HG02571 (cell line): ENCODE measurements around the gene NEK11.
A peak's percentile ranks its signal among the peaks of the same experiment; 100 is the strongest.
"Not testable (repeated sequence)": the region's sequence is repeated elsewhere in the genome, so short reads cannot be mapped to it uniquely, and the experiment has no call there.

Experiments used
- ATAC-seq: cut with Tn5 transposase; IDR thresholded peaks from one replicate; pipeline ENCODE4 v1.9.1; 2021; ENCODE audit warnings: mild to moderate bottlenecking, moderate library complexity; ENCODE audit not compliant: unreplicated experiment

Gene NEK11

DNA sequence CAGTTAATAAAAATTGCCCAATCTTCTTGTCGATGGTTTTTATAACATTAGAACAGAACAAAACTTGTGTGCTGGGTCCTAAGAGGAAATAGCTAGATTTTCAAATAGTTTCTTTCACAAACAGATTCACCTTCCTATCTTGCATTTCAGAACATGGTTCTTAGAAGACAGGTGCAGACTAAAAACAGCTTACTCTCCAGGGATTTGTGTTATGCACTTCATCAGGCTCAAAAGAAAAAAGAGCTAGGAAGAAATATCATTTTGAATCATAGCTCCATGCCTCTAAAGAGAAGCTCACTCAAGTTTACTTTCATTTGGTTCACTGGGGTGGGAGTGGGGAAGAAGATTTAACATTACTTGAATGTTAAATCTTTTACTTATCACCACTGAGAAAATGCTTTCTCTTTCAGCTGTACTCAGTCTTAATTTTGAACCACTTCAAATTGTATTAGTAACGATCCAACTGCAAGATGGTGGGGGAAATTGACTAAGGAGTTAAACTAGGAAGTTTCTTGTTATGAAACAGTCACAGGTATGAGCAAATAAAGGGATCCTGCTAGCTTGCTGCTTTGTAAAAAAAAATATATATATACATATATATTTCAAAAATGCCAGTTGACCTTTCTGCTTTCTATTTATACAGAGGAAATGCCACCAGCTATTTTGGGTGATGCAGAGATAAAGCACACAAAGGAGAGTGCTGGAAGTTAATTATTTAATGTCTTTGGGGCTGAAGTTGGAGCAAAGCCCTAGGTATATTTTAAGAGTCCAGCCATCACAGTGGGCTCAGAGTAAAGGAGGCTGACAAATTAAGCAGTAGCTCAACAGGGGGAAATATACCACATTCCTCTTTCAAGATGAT is 326.6 kb downstream of the NEK11 start:
- no peak for ATAC-seq

DNA sequence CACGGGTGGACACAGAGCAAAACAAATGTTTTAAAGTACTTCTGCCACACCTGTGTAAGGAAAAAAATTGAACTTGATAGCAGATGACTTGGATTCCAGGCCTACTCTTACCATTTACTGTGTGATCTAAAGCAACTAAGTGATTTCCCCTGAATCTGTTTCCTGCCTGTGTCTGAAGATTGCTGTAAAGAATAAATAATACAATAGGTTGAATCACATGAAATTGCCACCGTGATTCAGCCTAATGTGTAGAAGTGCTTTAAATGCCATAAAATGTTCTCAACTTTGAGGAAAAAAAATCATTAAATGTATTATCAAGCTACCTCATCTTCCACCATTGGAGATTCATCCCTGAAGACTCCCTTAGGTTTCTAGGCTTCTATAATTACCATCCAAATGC is 327.3 kb downstream of the NEK11 start:
- no peak for ATAC-seq

DNA sequence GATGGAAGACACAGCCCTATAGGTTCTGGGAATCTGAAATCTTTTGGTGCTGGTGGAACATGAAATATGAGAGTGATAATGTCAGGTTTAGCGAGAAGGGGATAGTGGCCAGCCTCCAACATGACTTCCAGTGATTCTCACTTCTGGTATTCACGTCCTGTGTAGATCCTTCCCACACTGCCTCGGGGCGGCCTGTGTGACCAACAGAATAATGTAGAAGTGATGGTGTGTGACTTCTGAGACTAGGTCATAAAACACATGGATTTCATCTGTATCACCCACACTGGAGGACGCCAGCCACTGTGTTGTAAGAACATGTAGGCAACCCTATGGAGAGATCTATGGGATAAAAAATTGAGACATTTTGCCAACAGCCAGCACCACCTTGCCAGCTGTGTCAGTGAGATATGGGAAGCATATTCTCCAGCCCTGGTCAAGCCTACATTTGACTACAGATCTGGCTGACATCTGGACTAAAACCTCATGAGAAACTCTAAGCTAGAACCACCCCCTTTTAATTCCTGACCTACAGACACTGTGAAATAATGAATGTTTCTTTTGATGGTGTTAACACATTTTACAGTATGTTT is 329.4 kb downstream of the NEK11 start:
- no peak for ATAC-seq

DNA sequence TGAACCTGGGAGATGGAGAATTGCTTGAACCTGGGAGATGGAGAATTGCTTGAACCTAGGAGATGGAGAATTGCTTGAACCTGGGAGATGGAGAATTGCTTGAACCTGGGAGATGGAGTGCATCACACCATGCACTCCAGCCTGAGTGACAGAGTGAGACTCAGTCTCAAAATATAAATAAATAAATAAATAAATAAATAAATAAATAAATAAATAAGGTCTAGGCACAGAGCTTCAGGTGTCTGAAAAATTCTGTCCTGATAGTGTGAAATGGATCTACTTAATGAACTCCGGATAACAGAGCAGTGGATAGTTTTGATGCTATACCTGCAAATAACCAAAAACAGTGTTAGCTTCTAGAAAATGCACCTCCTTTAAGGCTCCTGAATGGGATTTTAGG is 330.6 kb downstream of the NEK11 start:
- no peak for ATAC-seq

DNA sequence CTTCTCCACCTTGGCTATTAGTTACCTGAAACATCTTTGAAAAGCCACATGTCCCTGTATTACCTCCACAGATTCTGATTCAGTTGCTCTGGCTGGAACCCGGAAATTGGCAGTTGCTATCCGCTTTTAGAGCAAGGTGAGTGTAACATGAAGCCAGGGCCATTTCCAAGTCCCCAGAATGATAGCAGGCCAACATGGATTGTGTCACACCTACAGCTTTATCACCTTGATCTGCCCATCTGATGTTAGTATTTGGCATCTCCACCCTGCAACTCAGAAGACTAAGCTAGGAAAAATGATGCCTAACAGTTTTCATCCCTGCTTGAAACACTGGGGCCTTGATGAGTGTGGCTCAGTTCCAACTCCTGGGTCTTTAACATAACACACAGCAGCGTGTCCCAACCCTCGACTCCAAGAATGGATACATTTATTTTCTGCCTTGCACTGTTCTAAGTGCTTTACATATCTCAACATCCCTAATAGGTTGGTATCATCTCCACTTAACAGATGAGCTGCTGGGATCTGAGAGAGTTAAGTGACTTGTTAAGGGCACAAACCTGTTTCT is 333.6 kb downstream of the NEK11 start:
- ATAC-seq: no peak

DNA sequence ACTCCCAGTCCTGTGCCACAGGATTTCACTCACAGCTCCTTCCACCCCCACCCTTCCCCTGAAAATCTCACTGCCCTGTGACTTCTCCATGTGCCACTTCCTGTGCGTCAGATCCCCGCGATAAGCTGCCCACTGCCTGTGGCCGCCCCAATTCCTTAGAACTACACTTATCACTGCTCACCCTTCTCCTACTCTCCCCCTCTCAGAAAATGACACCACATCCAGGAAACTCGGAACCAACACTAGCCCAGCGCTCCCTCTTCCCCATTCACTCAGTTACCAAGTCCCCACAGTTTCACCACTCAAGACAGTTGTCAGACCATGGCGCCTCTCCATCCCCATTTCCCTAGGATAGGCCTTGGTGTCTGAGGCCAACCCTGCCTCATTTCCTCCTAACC is 334.4 kb downstream of the NEK11 start:
- ATAC-seq: not testable (repeated sequence)

DNA sequence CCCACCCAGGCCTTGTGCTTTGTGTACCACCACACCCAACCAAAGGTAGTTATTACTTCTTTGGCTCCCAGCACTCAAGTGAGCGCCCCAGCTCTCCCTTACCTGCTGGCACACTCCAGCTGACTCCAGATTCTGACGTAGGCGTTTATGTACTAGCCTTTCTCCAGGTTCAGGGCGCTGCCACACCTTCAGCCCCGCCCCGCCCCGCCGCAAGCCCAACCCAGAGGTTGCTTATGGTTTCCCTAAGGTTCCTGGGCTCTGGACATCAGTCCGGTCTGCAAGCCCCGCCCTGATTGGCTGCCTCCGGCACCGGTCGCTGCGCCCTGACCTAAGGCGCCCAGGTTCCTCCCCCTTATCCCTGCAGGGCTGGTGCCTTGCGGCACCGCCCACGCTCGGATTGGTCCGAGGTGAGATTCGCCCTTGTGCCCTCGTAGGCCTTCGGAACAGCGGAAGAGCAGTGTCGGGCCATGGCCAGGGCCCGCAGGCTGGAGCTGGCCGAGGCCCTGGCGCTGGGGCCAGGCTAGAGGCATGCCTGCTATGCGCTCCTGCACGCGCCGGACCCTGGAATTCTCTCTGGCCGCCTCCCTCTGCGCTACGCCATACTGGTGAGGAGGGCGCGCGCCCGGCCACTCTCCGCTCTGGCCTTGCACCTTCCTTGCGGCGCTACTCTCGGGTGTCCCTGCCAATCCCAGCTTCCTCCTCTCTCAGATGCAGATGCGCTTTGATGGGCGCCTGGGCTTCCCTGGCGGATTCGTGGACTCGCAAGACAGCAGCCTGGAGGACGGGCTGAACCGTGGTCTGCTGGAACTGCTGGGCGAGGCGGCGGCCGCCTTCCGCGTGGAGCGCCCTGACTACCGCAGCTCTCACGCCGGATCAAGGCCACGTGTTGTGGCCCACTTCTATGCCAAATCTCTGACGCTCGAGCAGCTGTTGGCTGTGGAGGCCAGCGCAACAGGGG is 335.1 kb downstream of the NEK11 start:
- ATAC-seq: peak; percentile 96

DNA sequence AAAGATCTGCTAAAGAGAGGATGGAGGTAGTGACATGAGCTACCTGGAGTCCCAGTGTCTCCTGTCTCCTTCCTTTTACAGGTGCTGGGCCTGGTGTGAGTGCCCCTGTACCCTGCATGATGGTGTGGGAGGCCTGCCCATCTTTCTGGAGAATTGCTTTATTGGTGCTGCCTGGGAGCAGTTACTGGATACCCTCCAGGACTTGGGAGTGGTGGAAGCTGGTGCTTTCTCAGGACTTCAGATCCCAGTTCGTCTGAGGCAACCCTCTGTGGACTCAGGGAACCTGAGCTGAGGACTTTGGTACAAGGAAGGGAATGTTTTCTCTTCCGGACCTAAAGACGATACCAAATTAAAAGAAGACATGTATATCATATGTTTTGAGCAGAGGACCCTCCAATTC is 336.6 kb downstream of the NEK11 start:
- no peak for ATAC-seq

DNA sequence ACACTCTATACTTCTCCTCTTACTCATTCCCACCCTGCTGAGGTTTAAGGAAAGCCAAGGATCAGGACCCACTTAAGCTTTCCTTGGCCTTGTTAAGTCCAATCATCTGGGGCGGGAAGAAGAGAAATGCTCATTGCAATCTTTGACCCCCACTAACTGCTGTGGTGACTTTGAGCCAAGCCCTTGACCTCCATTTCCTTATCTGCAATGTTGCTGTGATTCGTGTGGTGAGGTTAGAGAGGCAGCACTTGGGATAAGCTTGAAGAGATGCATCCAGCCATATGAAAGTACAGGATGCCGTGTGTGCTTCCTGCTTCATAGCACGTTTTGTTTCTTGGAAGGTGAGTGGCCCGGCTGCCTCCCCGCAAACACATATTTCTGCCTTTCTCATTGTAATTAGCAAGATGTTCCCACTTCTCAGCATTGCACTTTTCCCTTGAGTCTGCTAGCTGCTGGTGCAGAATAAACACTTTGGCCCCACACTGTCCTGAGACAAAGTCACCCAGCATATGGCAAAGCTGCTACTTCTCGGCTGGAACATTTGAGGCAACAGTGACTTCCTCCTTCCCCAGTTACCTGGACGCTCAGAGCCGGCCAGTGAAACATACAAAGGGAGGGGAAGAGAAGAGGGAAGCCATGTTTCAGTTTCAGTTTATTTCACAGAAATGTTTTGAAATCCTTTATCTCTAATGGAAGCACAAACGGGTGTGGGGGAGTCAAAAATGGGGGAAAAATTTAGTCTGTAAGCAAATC is 344.4 kb downstream of the NEK11 start:
- ATAC-seq: no peak

DNA sequence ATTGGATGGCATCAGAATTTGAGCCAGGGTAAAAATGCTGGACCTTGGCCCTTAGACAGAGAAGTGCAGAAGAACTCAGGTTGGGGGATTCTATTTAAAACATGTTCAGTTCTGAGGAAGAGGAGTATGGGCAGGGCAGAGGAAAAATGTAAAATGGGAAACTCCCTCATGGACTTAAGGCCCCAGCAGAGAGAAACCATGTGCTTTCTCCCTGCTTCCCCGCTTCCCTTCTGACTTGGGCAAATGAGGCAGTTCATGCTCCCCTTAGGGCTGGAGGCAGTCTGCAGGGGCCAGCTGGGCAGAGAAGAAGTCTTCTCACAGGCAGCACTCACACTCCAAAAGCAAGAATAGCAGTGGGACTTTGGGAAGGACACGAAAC is 345.0 kb downstream of the NEK11 start:
- no peak for ATAC-seq

DNA sequence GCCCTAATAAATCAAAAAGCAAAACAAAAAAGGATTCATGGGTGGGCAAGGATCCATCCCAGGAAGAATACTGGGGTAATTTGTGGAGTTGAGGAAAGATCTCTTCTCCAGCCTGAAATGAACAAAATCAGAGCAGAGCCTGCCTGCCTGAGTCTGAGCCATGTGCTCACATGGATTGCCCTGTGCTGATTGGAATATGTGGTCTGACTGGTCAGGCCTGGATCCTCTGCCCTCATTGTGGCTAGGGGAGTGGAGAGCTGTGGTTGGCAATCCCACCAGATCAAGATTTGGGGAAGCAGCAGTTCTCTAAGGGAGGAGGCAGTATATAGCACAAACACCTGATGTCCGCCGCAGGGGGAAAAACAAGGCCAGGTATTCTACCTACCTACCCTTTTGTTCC is 348.1 kb downstream of the NEK11 start:
- no peak for ATAC-seq

DNA sequence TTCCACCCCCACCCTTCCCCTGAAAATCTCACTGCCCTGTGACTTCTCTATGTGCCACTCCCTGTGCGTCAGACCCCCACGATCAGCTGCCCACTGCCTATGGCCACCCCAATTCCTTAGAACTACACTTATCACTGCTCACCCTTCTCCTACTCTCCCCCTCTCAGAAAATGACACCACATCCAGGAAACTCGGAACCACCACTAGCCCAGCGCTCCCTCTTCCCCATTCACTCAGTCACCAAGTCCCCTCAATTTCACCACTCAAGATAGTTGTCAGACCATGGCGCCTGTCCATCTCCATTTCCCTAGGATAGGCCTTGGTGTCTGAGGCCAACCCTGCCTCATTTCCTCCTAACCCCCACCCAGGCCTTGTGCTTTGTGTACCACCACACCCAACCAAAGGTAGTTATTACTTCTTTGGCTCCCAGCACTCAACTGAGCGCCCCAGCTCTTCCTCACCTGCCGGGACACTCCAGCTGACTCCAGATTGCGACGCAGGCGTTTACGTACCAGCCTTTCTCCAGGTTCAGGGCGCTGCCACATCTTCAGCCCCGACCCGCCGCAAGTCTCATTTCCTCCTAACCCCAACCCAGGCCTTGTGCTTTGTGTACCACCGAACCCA is 354.3 kb downstream of the NEK11 start:
- ATAC-seq: not testable (repeated sequence)

DNA sequence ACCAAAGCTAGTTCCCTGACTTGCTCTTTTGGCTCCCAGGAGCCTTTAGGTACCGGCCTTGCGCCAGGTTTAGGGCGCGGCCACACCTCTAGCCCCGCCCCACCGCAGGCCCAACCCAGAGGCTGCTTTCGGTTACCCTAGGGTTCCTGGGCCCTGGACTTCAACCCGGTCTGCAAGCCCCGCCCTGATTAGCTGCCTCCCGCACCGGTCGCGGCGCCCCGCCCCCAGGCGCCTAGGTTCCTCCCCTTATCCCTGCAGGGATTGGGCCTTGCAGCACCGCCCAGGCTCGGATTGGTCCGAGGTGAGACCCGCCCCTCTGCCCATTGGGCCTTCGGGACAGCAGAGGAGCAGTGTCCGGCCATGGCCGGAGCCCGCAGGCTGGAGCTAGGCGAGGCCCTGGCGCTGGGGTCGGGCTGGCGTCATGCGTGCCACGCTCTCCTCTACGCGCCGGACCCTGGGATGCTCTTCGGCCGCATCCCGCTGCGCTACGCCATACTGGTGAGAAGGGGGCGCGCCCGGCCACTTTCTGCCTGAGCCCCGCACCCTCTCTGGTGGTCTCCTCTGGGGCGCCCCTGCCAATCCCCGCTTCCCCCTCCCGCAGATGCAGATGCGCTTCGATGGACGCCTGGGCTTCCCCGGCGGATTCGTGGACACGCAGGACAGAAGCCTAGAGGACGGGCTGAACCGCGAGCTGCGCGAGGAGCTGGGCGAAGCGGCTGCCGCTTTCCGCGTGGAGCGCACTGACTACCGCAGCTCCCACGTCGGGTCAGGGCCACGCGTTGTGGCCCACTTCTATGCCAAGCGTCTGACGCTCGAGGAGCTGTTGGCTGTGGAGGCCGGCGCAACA is 355.0 kb downstream of the NEK11 start, which contains the start of gene NUDT16:
Gene NUDT16 (plus strand): TSS at position 330 of the 847 bp plus-strand sequence. CDS start 31 bp downstream, at position 361.
- peak; percentile 99 for ATAC-seq

DNA sequence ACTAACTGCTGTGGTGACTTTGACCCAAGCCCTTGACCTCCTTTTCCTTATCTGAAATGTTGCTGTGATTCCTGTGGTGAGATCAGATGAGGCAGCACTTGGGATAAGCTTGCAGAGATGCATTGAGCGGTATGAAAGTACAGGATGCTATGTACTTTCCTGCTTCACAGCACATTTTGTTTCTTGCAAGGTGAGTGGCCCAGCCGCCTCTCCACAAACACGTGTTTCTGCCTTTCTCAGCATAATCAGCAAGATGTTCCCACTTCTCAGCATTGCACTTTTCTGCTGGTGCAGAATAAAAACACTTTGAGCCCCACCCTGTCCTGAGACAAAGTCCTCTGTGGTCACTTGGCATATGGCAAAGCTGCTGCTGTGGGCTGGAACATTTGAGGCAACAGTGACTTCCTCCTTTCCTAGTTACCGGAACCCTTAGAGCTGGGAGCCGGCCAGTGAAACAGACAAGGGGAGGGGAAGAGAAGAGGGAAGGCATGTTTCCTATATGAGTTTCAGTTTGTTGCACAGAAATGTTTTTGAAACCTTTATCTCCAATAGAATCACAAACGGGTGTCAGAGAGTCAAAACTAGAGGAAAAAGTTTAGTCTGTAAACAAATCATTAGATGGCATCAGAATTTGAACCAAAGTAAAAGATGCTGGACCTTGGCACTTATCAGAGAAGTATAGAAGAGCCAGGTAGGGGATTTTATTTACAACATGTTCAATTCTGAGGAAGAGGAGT is 359.9 kb downstream of the NEK11 start:
- ATAC-seq: no peak

DNA sequence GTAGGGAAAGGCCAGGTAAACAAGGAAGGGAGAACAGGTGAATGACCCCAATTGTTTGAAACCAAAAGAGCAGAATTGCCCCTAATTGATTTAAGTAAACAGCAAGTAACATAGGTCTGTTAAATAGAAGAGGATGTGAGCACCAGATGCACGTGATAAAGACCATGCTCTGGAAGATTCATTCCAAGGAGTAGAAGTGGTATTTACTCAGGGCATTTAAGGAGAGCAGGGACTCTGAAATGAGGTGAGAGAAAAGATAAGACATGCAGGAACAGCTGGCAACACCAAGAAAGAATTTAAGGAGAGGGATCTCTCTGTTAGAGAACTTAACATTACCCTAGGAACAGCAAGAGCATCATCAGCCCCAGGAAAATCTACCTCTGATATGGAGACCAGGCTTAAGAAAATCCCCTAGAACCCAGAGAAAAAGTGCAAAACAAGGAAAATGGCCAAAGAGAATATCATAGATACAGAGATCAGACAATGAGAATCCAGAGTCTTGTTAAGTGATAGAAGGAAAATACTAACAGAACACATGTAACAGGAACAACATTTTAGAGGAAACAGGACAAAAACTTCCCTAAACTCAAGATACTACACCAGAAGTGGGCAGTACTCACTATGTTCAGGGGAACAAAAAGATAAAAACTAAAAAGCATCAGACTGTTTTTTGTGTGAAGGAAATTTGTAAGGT is 361.3 kb downstream of the NEK11 start:
- ATAC-seq: no peak

DNA sequence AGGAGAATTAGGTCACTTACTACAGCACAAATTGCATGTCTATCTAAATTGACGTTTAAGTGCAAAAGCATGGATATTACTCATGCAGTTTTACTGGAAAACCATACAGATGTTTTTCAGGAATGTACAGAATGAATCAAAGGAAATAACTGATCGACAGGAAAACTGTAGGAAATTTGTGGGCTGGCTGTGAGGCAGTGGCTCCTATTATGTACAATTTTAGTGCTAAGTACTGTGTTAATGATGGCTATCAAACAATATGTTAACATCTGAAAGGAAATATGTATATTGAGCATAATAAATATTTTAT is 361.8 kb downstream of the NEK11 start:
- no peak for ATAC-seq

DNA sequence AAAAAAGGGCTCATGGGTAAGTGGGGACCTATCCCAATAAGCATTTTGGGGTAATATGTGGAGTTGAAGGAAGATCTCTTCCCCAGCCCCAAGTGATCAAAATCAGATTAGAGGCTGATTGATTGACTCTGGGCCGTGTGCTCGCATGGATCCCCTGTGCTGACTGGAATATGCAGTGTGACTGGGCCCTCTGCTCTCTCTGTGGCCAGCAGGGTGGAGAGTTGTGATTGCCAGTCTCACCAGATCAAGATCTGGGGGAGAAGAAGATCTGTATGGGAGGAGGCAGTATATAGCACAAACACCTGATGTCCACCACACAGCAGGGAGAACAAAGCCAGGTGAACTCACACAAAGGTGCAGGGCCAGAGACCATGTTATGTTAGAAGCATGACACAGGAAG is 363.7 kb downstream of the NEK11 start:
- ATAC-seq: no peak

DNA sequence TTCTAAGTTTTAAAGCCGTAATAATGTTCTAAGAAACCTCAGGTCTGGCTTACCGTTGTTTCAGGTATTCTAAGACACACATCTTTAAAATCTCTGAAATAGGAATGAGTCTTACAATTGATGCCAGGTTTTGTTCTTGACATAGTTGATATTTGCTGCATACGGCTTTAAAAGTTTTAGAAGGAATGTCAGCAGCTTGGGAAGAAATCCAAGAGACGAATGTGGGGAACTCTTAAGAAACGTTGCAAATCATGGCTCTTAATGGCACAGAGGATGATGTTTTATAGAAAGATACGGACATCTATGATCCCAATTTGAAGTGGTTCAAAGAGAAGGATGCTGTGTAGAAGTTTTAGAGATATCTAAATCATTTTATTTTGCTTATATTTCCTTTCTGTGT is 366.4 kb downstream of the NEK11 start:
- no peak for ATAC-seq
